GM12878 (cell line): Measurements from ENCODE around the gene CSNK1G1.

Experiments
- CTCF ChIP-seq, 3 experiments: IDR thresholded peaks in 2 of 3; conservative IDR thresholded peaks in 1 of 3; 2 replicates each; pipeline ENCODE4 v1.5.1; 2011; ENCODE audit warnings: low read depth in 3 of 3, low read length in 3 of 3, mild to moderate bottlenecking in 3 of 3, control low read depth in 2 of 3, moderate library complexity in 2 of 3, inconsistent platforms in 1 of 3, mixed read lengths in 1 of 3; ENCODE audit not compliant: control insufficient read depth in 2 of 3, insufficient read depth in 1 of 3; ENCODE audit errors: extremely low read depth in 1 of 3
- E2F4 ChIP-seq: IDR thresholded peaks from 2 replicates; pipeline ENCODE4 v1.6.1; 2012; ENCODE audit warnings: low read depth, low read length, improper control_type of control experiment
- EZH2 ChIP-seq: IDR thresholded peaks from 2 replicates; pipeline ENCODE4 v1.6.1; 2012; ENCODE audit warnings: low read depth, mild to moderate bottlenecking, control low read depth, inconsistent platforms, low read length, borderline replicate concordance; ENCODE audit not compliant: control insufficient read depth
- FOS ChIP-seq: IDR thresholded peaks from 3 replicates; pipeline ENCODE4 v1.6.1; 2011; ENCODE audit warnings: borderline replicate concordance; ENCODE audit not compliant: insufficient read length; ENCODE audit errors: extremely low read depth
- HDAC2 ChIP-seq: fragments of 200-600 bp; sonication (generic); IDR thresholded peaks from 2 replicates; pipeline ENCODE4 v1.6.1; 2017
- HDAC6 ChIP-seq: fragments of 200-600 bp; sonication (generic); IDR thresholded peaks from one replicate; pipeline ENCODE4 v1.8.0; 2017; ENCODE audit warnings: antibody characterized with exemption; ENCODE audit not compliant: unreplicated experiment
- JUNB ChIP-seq: IDR thresholded peaks from 2 replicates; pipeline ENCODE4 v1.6.1; 2016; ENCODE audit warnings: antibody characterized with exemption, mild to moderate bottlenecking
- NKRF ChIP-seq: fragments of 450-650 bp; conservative IDR thresholded peaks from 2 replicates; pipeline ENCODE4 v1.6.1; 2017; ENCODE audit warnings: mild to moderate bottlenecking, moderate library complexity
- POLR2A ChIP-seq: IDR thresholded peaks from 2 replicates; pipeline ENCODE4 v1.6.1; 2011; ENCODE audit warnings: low read depth, mild to moderate bottlenecking, low read length
- TBL1XR1 ChIP-seq: IDR thresholded peaks from 2 replicates; pipeline ENCODE4 v1.6.1; 2012; ENCODE audit warnings: low read depth, low read length, improper control_type of control experiment
- TCF12 ChIP-seq: IDR thresholded peaks from 2 replicates; pipeline ENCODE4 v1.6.1; 2011; ENCODE audit warnings: low read depth, mild to moderate bottlenecking, low read length
- ZSCAN29 ChIP-seq: fragments of 450-650 bp; IDR thresholded peaks from 2 replicates; pipeline ENCODE4 v1.6.1; 2017; ENCODE audit warnings: mild to moderate bottlenecking, moderate library complexity

- TF ChIP-seq HDAC2: no peak
- TF ChIP-seq TCF12: no peak
- no peak for TF ChIP-seq FOS
- no peak for TF ChIP-seq JUNB
- TF ChIP-seq CTCF (IDR thresholded peaks at IDR 0.05 in 2 of 3, conservative IDR thresholded peaks at IDR 0.05 in 1 of 3; ENCODE audit: control insufficient read depth in 2 of 3, extremely low read depth in 1 of 3, insufficient read depth in 1 of 3, low read depth in 3 of 3, low read length in 3 of 3): no peak
- no peak for TF ChIP-seq TBL1XR1
- TF ChIP-seq ZSCAN29: no peak
- no peak for TF ChIP-seq NKRF
- TF ChIP-seq HDAC6: no peak
- no peak for TF ChIP-seq E2F4
- no peak for TF ChIP-seq EZH2
- no peak for TF ChIP-seq POLR2A
Measured at GRCh38 chr15:64383760-64384159, 27.8 kb upstream of the CSNK1G1 start.
